ENCODE measurements around the gene TAS2R14. TPM values are rescaled to one million over a fixed set of nuclear protein-coding genes. Genes with fewer than 3 reads are reported as not detected.

TAS2R14 gene, protein sequence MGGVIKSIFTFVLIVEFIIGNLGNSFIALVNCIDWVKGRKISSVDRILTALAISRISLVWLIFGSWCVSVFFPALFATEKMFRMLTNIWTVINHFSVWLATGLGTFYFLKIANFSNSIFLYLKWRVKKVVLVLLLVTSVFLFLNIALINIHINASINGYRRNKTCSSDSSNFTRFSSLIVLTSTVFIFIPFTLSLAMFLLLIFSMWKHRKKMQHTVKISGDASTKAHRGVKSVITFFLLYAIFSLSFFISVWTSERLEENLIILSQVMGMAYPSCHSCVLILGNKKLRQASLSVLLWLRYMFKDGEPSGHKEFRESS
- 1 to 10 TPM; 4.0 to 4.9 TPM for total RNA-seq

GRCh38 chr12:10939163-10939562 is at the start of gene TAS2R14:
Gene TAS2R14, minus strand, starts transcription at chr12:10939263. Its CDS starts 56 bp downstream, at chr12:10939207.
- TF ChIP-seq, protein P1, sequence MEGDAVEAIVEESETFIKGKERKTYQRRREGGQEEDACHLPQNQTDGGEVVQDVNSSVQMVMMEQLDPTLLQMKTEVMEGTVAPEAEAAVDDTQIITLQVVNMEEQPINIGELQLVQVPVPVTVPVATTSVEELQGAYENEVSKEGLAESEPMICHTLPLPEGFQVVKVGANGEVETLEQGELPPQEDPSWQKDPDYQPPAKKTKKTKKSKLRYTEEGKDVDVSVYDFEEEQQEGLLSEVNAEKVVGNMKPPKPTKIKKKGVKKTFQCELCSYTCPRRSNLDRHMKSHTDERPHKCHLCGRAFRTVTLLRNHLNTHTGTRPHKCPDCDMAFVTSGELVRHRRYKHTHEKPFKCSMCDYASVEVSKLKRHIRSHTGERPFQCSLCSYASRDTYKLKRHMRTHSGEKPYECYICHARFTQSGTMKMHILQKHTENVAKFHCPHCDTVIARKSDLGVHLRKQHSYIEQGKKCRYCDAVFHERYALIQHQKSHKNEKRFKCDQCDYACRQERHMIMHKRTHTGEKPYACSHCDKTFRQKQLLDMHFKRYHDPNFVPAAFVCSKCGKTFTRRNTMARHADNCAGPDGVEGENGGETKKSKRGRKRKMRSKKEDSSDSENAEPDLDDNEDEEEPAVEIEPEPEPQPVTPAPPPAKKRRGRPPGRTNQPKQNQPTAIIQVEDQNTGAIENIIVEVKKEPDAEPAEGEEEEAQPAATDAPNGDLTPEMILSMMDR (IDR thresholded peaks at IDR 0.05): no peak
- TF ChIP-seq POLR2A (IDR thresholded peaks at IDR 0.05): no peak
- H3K27me3 ChIP-seq: no peaks in the 10 kb centered on the region
- H3K27ac ChIP-seq: no peak within 1 kb of the TSS
- intact Hi-C loops (cut with DNase I): no loop called here
- no peaks in the 10 kb centered on the region for H3K9me3 ChIP-seq
- WGBS, 2 donors: 71% methylated on average over 1 of the region's 1 CpG
- no peaks in the 10 kb centered on the region for H3K4me1 ChIP-seq
- H3K36me3 ChIP-seq (replicated peaks in 1 of 2; ENCODE audit: insufficient read depth in 1 of 2, low read depth in 2 of 2): no peaks in the 10 kb centered on the region
- no peak within 1 kb of the TSS for H3K4me3 ChIP-seq
- ATAC-seq (no peak), DNase-seq (no peak)

DNA sequence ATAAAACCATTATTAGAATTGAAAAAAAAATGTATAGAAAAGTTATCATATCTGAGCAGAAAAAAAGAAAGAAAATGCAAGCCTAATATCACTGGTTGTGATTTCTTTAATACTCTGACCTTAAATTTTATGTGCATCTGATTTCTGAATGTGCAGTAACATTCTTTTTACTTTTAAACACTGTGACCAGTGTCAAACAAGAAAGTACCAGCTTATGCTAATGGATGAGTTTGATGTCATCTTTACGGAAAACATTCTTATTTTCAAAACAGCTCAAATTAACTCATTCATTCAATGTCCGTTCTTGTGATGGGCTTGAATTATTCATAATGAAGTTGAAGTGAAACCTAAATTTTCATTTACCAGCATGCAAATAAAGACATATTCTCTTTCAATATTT is 47.7 kb upstream of the TAS2R14 start, which contains the start of gene TAS2R50:
TAS2R50 (minus strand) TSS at position 101 of the 400 bp plus-strand sequence; CDS start at position 49, 52 bp downstream.
- no peaks in the 10 kb centered on the region for H3K36me3 ChIP-seq (replicated peaks in 1 of 2; ENCODE audit: insufficient read depth in 1 of 2, low read depth in 2 of 2)
- H3K27ac ChIP-seq: no peak within 1 kb of the TSS
- no peaks in the 10 kb centered on the region for H3K27me3 ChIP-seq
- no peaks in the 10 kb centered on the region for H3K4me1 ChIP-seq
- H3K4me3 ChIP-seq: no peak within 1 kb of the TSS
- 44 to 46% methylated on average over 2 of the region's 2 CpGs for WGBS, 2 donors
- ATAC-seq: no peak
- no peak for DNase-seq
- no peak for TF ChIP-seq POLR2A (IDR thresholded peaks at IDR 0.05)
- TF ChIP-seq, protein P1 (IDR thresholded peaks at IDR 0.05): no peak
- H3K9me3 ChIP-seq: no peaks in the 10 kb centered on the region
- intact Hi-C loops (cut with DNase I): no loop called here

DNA sequence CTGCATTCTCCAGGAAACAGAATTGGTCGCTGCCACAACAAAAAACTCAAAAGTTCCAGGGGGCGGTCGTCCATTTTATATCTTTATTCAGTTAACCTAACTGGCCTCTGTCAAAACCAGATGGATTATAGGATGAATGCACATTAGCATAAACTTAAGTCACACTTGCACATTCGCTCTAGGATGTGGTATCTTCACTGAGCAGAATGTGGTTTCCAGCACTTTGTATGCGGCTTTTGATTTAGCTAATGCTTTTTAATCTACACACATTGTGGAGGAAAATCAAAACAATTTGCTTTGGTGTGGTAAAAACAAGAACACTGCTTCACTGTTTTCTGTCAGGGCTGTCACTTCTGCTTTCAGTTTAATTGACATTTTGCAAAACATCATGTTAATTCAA is 43.2 kb upstream of the TAS2R14 start:
- no peak overlapping the region for H3K27ac ChIP-seq
- ATAC-seq: no peak
- intact Hi-C loops (cut with DNase I): no loop called here
- DNase-seq: no peak
- no peaks in the 10 kb centered on the region for H3K9me3 ChIP-seq
- TF ChIP-seq POLR2A (IDR thresholded peaks at IDR 0.05): no peak
- TF ChIP-seq, protein P1 (IDR thresholded peaks at IDR 0.05): no peak
- no peak overlapping the region for H3K4me3 ChIP-seq
- H3K27me3 ChIP-seq: no peaks in the 10 kb centered on the region
- H3K36me3 ChIP-seq (replicated peaks in 1 of 2; ENCODE audit: insufficient read depth in 1 of 2, low read depth in 2 of 2): no peaks in the 10 kb centered on the region
- no peaks in the 10 kb centered on the region for H3K4me1 ChIP-seq
- 91 to 95% methylated on average over 5 of the region's 5 CpGs for WGBS, 2 donors

DNA sequence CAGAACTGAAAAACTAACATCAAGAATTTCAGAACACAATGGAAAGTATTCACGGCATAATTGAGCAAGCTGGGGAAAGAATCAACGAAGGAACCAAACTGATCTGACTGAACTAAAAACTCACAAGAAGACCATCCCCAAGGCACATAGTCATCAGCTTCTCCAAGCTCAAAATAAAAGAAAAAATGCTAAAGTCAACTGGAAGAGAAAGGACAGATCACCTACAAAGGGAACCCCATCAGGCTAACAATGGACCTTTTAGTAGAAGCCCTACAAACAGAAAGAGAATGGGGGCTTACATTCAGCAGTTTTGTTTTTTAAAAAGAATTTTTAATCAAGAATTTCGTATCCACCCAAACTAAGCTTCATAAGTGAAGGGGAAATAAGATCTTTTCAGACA is 35.9 kb upstream of the TAS2R14 start:
- Histone ChIP-seq H3K36me3 (replicated peaks in 1 of 2; ENCODE audit: insufficient read depth in 1 of 2, low read depth in 2 of 2) (no peaks in the 10 kb centered on the region), H3K27me3 (no peaks in the 10 kb centered on the region), H3K4me1 (no peaks in the 10 kb centered on the region), H3K9me3 (no peaks in the 10 kb centered on the region), H3K4me3 (no peak overlapping the region), H3K27ac (no peak overlapping the region)
- intact Hi-C loops (cut with DNase I): no loop called here
- TF ChIP-seq, protein P1 (IDR thresholded peaks at IDR 0.05): no peak
- no peak for TF ChIP-seq POLR2A (IDR thresholded peaks at IDR 0.05)
- no peak for ATAC-seq
- no peak for DNase-seq
- 84 to 89% methylated on average over 3 of the region's 3 CpGs for WGBS, 2 donors

Measured in body of pancreas (tissue), 4 donors.